GM21423 (cell line): ENCODE measurements around the gene GP1BA.

Experiments used
- ATAC-seq: cut with Tn5 transposase; IDR thresholded peaks from one replicate; pipeline ENCODE4 v1.9.1; 2021; ENCODE audit warnings: mild to moderate bottlenecking, moderate library complexity; ENCODE audit not compliant: unreplicated experiment

GP1BA gene

GRCh38 chr17:4971826-4972225 lies 39.7 kb downstream of the GP1BA start:
- no peak for ATAC-seq

- ATAC-seq: no peak
Measured at GRCh38 chr17:4972322-4972721, 40.2 kb downstream of the GP1BA start.

GRCh38 chr17:4972752-4973151 lies 40.7 kb downstream of the GP1BA start:
- ATAC-seq: no peak

GRCh38 chr17:4973256-4974114 lies 41.4 kb downstream of the GP1BA start:
- ATAC-seq: no peak

- ATAC-seq: no peak
Measured at GRCh38 chr17:4974115-4974670, 42.1 kb downstream of the GP1BA start.

GRCh38 chr17:4978726-4979125 lies 46.6 kb downstream of the GP1BA start:
- ATAC-seq: no peak

GRCh38 chr17:4980644-4981216 lies 48.7 kb downstream of the GP1BA start:
- no peak for ATAC-seq

- no peak for ATAC-seq
Measured at GRCh38 chr17:4982305-4982704, 50.2 kb downstream of the GP1BA start.
